Nephron progenitor cell (in vitro differentiated cells): Measurements from ENCODE around the gene MGRN1.

Experiments
- DNase-seq: peaks from one replicate; pipeline ENCODE4 v3.0.0; 2021
- H3K27ac Mint-ChIP-seq: 2 replicates; pipeline ENCODE4 v1.8.0; 2021; ENCODE audit warnings: mild to moderate bottlenecking, moderate library complexity, mixed read lengths
- H3K27me3 Mint-ChIP-seq: 2 replicates; pipeline ENCODE4 v1.8.0; 2021; ENCODE audit warnings: mild to moderate bottlenecking, low read depth, mixed read lengths; ENCODE audit not compliant: poor library complexity
- H3K36me3 Mint-ChIP-seq: 2 replicates; pipeline ENCODE4 v1.8.0; 2021; ENCODE audit warnings: low read depth, mixed read lengths
- H3K4me1 Mint-ChIP-seq: 2 replicates; pipeline ENCODE4 v1.8.0; 2021; ENCODE audit warnings: mixed read lengths
- H3K4me3 Mint-ChIP-seq: 2 replicates; pipeline ENCODE4 v1.8.0; 2021; ENCODE audit warnings: mild to moderate bottlenecking, moderate library complexity, mixed read lengths
- H3K9me3 Mint-ChIP-seq: 2 replicates; pipeline ENCODE4 v1.8.0; 2021; ENCODE audit warnings: mild to moderate bottlenecking, moderate library complexity, mixed read lengths
- CTCF ChIP-seq: fragments of 200-600 bp; sonication (generic); IDR thresholded peaks from 2 replicates; pipeline ENCODE4 v1.5.0; 2021; ENCODE audit warnings: antibody characterized with exemption

The MGRN1 gene

GRCh38 chr16:4616047-4616811 is 8.4 kb upstream of the MGRN1 start:
- Mint-ChIP-seq H3K27me3 (no peaks in the 10 kb centered on the region), H3K4me3 (peak overlapping the region; percentile 87), H3K9me3 (no peaks in the 10 kb centered on the region), H3K4me1 (peaks cover 51% of the 10 kb centered on the region), H3K27ac (peak overlapping the region; percentile 99), H3K36me3 (no peaks in the 10 kb centered on the region)
- peak; percentile 31 for TF ChIP-seq CTCF
- DNase-seq = peak; percentile 98

- Mint-ChIP-seq H3K4me3 (peak overlapping the region; percentile 87), H3K9me3 (no peaks in the 10 kb centered on the region), H3K27me3 (no peaks in the 10 kb centered on the region), H3K27ac (peak overlapping the region; percentile 99), H3K4me1 (peaks cover 49% of the 10 kb centered on the region), H3K36me3 (no peaks in the 10 kb centered on the region)
- no peak for DNase-seq
- TF ChIP-seq CTCF = no peak
These were observed 6.7 kb upstream of the MGRN1 start for GRCh38 chr16:4617880-4618279.

GRCh38 chr16:4618645-4619418 is 5.8 kb upstream of the MGRN1 start:
- no peak for DNase-seq
- H3K4me3 Mint-ChIP-seq = no peak overlapping the region
- H3K4me1 Mint-ChIP-seq = peaks cover 45% of the 10 kb centered on the region
- no peaks in the 10 kb centered on the region for H3K27me3 Mint-ChIP-seq
- no peaks in the 10 kb centered on the region for H3K36me3 Mint-ChIP-seq
- no peak for TF ChIP-seq CTCF
- H3K27ac Mint-ChIP-seq = no peak overlapping the region
- no peaks in the 10 kb centered on the region for H3K9me3 Mint-ChIP-seq

DNA sequence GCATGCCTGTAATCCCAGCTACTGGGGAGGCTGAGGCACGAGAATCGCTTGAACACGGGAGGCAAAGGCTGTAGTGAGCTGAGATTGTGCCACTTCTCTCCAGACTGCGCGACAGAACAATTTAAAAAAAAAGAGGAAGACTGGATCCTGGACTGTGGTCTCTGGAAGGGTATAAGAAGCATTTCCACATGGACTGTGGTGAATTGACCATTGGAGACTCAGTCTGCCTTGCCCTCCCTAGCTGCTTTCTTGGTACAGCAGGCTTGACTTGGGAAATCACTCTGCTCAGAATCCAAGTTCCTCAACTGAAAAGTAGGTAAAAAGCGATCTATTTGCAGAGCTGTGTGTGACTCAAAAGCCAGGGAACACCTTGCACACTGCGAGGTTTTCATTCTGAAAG is 1.0 kb upstream of the MGRN1 start:
- Mint-ChIP-seq H3K4me1 (peaks cover 38% of the 10 kb centered on the region), H3K36me3 (peaks cover 13% of the 10 kb centered on the region), H3K27ac (no peak overlapping the region), H3K27me3 (no peaks in the 10 kb centered on the region), H3K9me3 (no peaks in the 10 kb centered on the region), H3K4me3 (peak overlapping the region; percentile 30)
- TF ChIP-seq CTCF = no peak
- DNase-seq = no peak

GRCh38 chr16:4624827-4625559 is 367 bp downstream of the MGRN1 start:
- peak overlapping the region; percentile 91 for H3K27ac Mint-ChIP-seq
- H3K36me3 Mint-ChIP-seq = peaks cover 22% of the 10 kb centered on the region
- no peaks in the 10 kb centered on the region for H3K27me3 Mint-ChIP-seq
- TF ChIP-seq CTCF = no peak
- DNase-seq = peak; percentile 71
- H3K9me3 Mint-ChIP-seq = peaks cover 6% of the 10 kb centered on the region
- peaks cover 35% of the 10 kb centered on the region for H3K4me1 Mint-ChIP-seq
- H3K4me3 Mint-ChIP-seq = peak overlapping the region; percentile 99
